Measurements from ENCODE around the gene CCDC28B.

DNA sequence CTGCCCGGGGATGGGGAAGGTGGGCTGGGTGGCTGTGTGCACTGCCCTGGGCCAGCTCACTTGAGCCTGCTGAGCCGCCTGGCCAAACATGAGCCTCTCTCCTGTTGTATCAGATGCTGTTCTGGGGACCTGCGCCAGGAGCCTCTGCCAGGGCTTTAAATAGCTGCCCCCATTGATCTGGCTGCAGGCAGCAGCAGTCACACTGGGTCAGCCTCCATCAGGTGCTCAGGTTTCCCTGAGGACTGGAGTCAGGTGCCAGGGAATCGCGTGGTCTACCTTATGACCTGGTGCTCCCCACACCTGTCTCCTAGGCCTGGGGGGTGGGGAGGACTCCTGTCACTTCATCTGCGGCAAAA, 700 bp upstream of the CCDC28B start:
- TF ChIP-seq POLR2AphosphoS5 (IDR thresholded peaks at IDR 0.05; ENCODE audit: low read depth, low read length) (no peak), SIN3A (IDR thresholded peaks at IDR 0.05; ENCODE audit: borderline replicate concordance, insufficient read depth, low read length) (no peak), TAF1 (IDR thresholded peaks at IDR 0.05; ENCODE audit: borderline replicate concordance, insufficient read depth, low read length) (no peak)
- TF ChIP-seq, protein P1, sequence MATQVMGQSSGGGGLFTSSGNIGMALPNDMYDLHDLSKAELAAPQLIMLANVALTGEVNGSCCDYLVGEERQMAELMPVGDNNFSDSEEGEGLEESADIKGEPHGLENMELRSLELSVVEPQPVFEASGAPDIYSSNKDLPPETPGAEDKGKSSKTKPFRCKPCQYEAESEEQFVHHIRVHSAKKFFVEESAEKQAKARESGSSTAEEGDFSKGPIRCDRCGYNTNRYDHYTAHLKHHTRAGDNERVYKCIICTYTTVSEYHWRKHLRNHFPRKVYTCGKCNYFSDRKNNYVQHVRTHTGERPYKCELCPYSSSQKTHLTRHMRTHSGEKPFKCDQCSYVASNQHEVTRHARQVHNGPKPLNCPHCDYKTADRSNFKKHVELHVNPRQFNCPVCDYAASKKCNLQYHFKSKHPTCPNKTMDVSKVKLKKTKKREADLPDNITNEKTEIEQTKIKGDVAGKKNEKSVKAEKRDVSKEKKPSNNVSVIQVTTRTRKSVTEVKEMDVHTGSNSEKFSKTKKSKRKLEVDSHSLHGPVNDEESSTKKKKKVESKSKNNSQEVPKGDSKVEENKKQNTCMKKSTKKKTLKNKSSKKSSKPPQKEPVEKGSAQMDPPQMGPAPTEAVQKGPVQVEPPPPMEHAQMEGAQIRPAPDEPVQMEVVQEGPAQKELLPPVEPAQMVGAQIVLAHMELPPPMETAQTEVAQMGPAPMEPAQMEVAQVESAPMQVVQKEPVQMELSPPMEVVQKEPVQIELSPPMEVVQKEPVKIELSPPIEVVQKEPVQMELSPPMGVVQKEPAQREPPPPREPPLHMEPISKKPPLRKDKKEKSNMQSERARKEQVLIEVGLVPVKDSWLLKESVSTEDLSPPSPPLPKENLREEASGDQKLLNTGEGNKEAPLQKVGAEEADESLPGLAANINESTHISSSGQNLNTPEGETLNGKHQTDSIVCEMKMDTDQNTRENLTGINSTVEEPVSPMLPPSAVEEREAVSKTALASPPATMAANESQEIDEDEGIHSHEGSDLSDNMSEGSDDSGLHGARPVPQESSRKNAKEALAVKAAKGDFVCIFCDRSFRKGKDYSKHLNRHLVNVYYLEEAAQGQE (IDR thresholded peaks at IDR 0.05; ENCODE audit: insufficient read depth in 1 of 2, low read depth in 2 of 2, low read length in 2 of 2), result no peak

Data from PFSK-1 (cell line).